Astrocyte of the cerebellum (primary cell): ENCODE results near the gene KSR1.
A peak's percentile ranks its signal among the peaks of the same experiment; 100 is the strongest.
"Not testable (repeated sequence)": the region's sequence is repeated elsewhere in the genome, so short reads cannot be mapped to it uniquely, and the experiment has no call there.

Experiments used
- DNase-seq: peaks from one replicate; pipeline ENCODE4 v3.0.0-alpha.2; 2011; ENCODE audit warnings: low read depth
- H3K4me3 ChIP-seq: 2 replicates; pipeline ENCODE4 v1.5.1; 2011; ENCODE audit warnings: mild to moderate bottlenecking, low read depth, low read length, moderate library complexity
- in situ Hi-C: cut with HindIII; loops from 2 replicates; pipeline ENCODE4 v1.10.0; 2017; ENCODE audit warnings: low sequenced_read_pairs
- TF ChIP-seq, protein P1 (sequence below): IDR thresholded peaks from 2 replicates; pipeline ENCODE4 v1.5.1; 2012; ENCODE audit warnings: low read length, low read depth, moderate library complexity, mild to moderate bottlenecking; ENCODE audit errors: missing control alignments

The KSR1 gene

DNA sequence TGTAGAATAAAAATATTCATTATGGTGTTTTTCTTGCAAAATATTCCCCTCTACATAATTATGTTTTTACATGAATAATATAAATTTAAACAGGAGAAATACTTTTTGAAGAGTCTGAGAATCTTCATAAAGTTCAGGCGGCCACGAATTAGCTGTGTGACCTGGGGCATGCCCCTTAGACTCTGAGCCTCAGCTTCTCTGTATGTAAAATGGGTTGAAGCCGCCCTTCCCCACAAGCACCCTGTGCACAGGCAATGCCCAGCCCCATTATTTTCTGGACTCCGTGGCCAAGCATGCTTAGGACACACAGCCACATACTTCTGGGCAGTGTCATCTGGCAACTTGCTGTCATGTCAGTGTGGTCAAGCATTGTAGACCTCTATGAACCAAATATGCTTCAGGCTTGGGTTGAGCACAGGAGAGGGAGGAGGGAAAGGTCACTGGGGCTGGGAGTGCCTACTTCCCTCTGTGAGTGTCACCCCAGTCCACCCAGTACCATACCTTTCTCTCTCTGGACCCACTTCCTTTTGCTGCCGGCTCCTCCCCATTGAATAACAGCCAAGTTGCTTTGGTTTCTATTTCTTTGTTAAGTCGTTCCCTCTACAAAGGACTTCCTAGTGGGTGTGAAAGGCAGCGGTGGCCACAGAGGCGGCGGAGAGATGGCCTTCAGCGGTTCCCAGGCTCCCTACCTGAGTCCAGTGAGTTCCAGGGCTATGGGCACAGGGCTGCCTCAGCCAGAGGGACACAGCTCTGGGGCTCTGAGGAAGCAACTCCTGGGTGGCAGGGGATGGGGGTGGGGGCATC lies 174.6 kb downstream of the KSR1 start, which contains the start of gene LGALS9:
Gene LGALS9 (plus strand): TSS at position 582 of the 804 bp plus-strand sequence. CDS start 78 bp downstream, at position 660.
- TF ChIP-seq, protein P1, sequence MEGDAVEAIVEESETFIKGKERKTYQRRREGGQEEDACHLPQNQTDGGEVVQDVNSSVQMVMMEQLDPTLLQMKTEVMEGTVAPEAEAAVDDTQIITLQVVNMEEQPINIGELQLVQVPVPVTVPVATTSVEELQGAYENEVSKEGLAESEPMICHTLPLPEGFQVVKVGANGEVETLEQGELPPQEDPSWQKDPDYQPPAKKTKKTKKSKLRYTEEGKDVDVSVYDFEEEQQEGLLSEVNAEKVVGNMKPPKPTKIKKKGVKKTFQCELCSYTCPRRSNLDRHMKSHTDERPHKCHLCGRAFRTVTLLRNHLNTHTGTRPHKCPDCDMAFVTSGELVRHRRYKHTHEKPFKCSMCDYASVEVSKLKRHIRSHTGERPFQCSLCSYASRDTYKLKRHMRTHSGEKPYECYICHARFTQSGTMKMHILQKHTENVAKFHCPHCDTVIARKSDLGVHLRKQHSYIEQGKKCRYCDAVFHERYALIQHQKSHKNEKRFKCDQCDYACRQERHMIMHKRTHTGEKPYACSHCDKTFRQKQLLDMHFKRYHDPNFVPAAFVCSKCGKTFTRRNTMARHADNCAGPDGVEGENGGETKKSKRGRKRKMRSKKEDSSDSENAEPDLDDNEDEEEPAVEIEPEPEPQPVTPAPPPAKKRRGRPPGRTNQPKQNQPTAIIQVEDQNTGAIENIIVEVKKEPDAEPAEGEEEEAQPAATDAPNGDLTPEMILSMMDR, result no peak
- in situ Hi-C loops, result no loop called here
- peak within 1 kb of the TSS; percentile 8 for H3K4me3 ChIP-seq
- peak; percentile 6 for DNase-seq

DNA sequence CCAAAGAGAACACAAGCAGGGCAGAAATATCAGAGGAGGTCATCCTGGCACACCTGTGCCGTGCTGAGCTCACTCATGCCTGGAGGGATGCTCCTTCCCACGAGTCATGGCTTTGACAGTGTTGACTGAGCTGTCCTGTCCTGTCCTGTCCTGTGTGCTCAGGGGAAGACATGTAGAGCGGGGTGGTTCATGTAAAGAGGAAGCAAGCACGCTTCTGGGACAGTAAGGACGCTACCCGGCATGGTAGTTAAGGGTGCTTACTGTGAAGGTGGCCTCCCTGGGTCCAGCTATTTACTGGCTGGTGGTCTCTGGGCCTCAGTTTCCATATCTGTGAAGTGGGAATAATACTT lies 175.1 kb downstream of the KSR1 start:
- no peak for DNase-seq
- no peak overlapping the region for H3K4me3 ChIP-seq
- in situ Hi-C loops, result no loop called here
- TF ChIP-seq, protein P1, result no peak

DNA sequence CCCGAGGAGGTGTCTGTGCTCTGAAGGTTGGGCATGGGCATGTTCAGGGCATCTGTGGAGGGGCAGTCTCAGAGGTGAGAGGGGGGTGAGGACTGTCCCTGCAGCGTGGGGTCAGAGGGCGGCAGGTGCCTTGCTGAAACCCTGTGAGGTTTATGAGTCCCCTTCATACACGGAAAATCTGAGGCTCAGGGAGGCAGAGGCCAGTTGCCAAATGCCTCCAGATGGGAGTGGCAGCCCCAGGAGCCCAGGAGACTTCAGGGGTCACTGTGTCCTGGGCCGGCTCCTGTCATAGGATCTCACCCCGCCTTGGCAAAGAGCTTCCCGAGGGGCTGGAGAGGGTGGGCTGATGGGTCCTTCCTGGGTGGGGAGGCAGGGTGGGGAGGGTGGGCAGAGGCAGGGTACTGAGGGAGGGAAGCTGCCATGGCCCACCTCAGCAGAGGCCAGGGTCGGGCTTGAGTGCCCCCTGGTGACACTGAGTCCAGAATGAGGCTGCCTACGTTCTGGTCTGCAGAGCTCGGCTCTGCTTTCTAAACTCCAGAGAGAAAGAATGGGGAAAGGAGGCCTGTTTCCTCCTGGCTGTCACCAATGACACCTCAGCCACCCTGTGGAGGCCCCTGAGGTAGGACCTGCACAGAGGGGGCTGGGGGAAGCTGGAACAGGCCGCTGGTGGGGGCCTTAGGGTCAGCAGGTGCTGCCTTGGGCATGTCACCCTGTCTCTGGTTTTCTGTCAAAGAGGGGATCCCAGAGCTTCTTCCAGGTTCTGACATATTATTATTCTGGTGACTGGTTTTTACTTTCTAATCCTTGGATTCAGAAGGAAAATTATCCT lies 175.9 kb downstream of the KSR1 start:
- in situ Hi-C loops, result no loop called here
- TF ChIP-seq, protein P1, result no peak
- H3K4me3 ChIP-seq, result no peak overlapping the region
- no peak for DNase-seq

DNA sequence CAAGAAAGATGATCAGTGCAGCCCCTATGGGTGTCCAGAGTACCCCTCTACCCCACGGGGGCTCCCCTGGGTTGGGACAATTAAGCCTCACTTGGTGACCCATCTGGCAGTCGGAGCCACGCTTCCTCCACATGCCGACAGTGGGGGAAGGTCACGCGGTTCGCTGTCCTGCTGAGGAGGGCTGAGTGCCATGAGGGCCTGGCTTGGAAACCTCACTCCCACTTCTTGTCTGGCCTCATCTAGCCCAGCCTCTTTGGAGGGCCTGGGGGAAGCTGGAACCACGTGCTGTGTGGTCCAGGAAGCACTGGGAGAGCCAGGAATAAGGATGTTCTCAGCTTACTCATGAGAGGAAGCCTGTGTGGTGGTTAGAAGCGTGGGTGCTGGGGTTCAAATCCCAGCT lies 176.5 kb downstream of the KSR1 start:
- peak; percentile 44 for DNase-seq
- H3K4me3 ChIP-seq, in situ Hi-C loops: not testable (repeated sequence)

DNA sequence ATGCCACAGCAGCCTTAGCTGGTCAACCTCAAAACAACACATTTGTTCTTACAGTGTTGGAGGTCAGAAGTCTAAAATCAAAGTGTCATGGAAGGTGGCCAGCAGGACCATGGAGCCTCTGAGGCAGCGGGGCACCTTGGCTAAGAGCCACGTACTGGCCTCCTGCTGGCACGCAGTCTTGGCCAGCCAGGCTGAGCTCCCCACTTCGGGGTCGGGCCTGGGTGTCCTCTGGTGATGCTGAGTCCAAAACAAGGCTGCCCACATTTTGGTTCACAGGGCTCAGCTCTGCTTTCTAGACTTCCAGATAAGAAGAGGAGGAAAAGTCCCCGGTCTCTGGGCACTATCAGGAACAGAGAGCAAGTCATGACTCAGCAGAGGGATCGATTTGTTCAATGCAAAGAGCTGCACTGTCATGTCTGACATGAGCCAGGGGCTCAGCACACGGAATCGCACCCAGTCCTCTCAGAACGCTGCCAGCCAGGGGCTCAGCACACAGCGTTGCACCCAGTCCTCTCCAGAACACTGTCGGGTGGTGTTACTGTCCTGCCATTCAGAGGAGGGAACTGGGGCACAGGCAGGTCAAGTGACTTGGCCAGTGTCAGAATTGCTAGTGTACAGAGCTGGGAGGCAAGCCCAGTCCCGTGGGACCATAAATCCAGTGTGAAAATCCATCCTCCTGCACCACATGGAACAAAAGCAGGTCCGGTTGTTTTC lies 177.2 kb downstream of the KSR1 start:
- in situ Hi-C loops, result no loop called here
- TF ChIP-seq, protein P1, result no peak
- no peak for DNase-seq
- no peak overlapping the region for H3K4me3 ChIP-seq

DNA sequence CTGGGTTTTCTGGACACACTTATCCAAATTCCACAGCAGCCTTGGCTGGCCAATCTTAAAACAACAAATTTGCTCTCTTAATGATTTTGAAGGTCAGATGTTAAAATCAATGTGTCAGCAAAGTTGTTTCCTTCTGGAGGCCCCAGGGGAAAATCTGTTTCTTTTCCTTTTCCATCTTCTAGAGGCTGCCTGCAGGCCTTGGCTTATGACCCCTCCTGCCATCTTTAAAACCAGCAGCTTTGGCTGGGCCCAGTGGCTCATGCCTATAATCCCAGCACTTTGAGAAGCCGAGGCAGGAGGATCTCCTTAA lies 177.7 kb downstream of the KSR1 start:
- TF ChIP-seq, protein P1, result no peak
- in situ Hi-C loops, result no loop called here
- no peak overlapping the region for H3K4me3 ChIP-seq
- DNase-seq, result no peak

DNA sequence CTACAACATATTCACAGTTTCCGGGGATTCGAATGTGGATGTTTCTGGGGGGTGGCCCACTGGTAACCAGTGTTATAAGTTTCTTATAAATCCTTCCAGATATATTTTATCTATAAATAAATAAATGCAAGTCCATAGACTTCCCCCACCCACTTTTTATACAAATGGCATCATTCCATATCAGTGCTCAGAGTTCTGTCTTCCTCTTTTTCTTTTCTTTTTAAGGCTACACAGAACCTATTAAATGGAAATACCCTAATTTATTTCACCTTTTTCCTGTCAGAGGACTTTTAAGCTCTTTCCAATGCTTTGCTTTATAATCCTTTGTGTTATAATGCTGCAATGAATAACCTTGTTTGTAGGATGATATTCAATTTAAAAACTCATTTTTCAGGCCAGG lies 178.5 kb downstream of the KSR1 start:
- in situ Hi-C loops, result no loop called here
- H3K4me3 ChIP-seq, result no peak overlapping the region
- no peak for DNase-seq
- TF ChIP-seq, protein P1, result no peak
